ENCODE results near the gene SOBP. TPM values are rescaled to one million over a fixed set of nuclear protein-coding genes. Genes with fewer than 3 reads are reported as not detected.

SOBP gene
- total RNA-seq, 1 donor from 2014 or later = 18.5 TPM

GRCh38 chr6:107479089-107479690 is 10.7 kb upstream of the SOBP start:
- intact Hi-C loops (cut with DNase I) = no loop called here
- ATAC-seq = no peak
- no peak for DNase-seq (ENCODE audit: low spot score)

GRCh38 chr6:107485157-107485556 is 4.8 kb upstream of the SOBP start:
- no peak for ATAC-seq
- intact Hi-C loops (cut with DNase I) = no loop called here
- DNase-seq (ENCODE audit: low spot score) = no peak

- DNase-seq (ENCODE audit: low spot score) (no peak), ATAC-seq (no peak)
- intact Hi-C loops (cut with DNase I) = no loop called here
Measured at GRCh38 chr6:107488174-107488874, 1.6 kb upstream of the SOBP start.

GRCh38 chr6:107488875-107489635 is 862 bp upstream of the SOBP start:
- ATAC-seq (peak; percentile 50), DNase-seq (ENCODE audit: low spot score) (peak; percentile 67)
- intact Hi-C loops (cut with DNase I) = no loop called here

- ATAC-seq = no peak
- intact Hi-C loops (cut with DNase I) = no loop called here
- DNase-seq (ENCODE audit: low spot score) = peak; percentile 59
Measured at GRCh38 chr6:107490566-107491137, 735 bp downstream of the SOBP start.

- ATAC-seq (peak; percentile 78), DNase-seq (ENCODE audit: low spot score) (peak; percentile 85)
- intact Hi-C loops (cut with DNase I) = no loop called here
Measured at GRCh38 chr6:107491138-107491609, 1.3 kb downstream of the SOBP start.

- intact Hi-C loops (cut with DNase I) = no loop called here
- DNase-seq (ENCODE audit: low spot score) = peak; percentile 78
- peak; percentile 81 for ATAC-seq
Measured at GRCh38 chr6:107491760-107492660, 2.1 kb downstream of the SOBP start.

- no peak for DNase-seq (ENCODE audit: low spot score)
- ATAC-seq = peak; percentile 20
- intact Hi-C loops (cut with DNase I) = no loop called here
Measured at GRCh38 chr6:107493158-107494057, 3.5 kb downstream of the SOBP start.

- intact Hi-C loops (cut with DNase I) = no loop called here
- no peak for ATAC-seq
- no peak for DNase-seq (ENCODE audit: low spot score)
Measured at GRCh38 chr6:107495196-107495643, 5.3 kb downstream of the SOBP start.

GRCh38 chr6:107495971-107496370 is 6.1 kb downstream of the SOBP start:
- intact Hi-C loops (cut with DNase I) = no loop called here
- DNase-seq (ENCODE audit: low spot score) (no peak), ATAC-seq (no peak)

GRCh38 chr6:107496892-107497684 is 7.2 kb downstream of the SOBP start:
- intact Hi-C loops (cut with DNase I) = no loop called here
- ATAC-seq (no peak), DNase-seq (ENCODE audit: low spot score) (no peak)

GRCh38 chr6:107504270-107505026 is 14.5 kb downstream of the SOBP start:
- intact Hi-C loops (cut with DNase I) = no loop called here
- ATAC-seq (no peak), DNase-seq (ENCODE audit: low spot score) (no peak)

- intact Hi-C loops (cut with DNase I) = no loop called here
- DNase-seq (ENCODE audit: low spot score) (no peak), ATAC-seq (no peak)
Measured at GRCh38 chr6:107506145-107506544, 16.2 kb downstream of the SOBP start.

GRCh38 chr6:107509506-107509905 is 19.6 kb downstream of the SOBP start:
- ATAC-seq (no peak), DNase-seq (ENCODE audit: low spot score) (no peak)
- intact Hi-C loops (cut with DNase I) = no loop called here

- ATAC-seq = no peak
- DNase-seq (ENCODE audit: low spot score) = no peak
- intact Hi-C loops (cut with DNase I) = no loop called here
Measured at GRCh38 chr6:107510108-107510507, 20.2 kb downstream of the SOBP start.

- intact Hi-C loops (cut with DNase I) = no loop called here
- DNase-seq (ENCODE audit: low spot score) (peak; percentile 73), ATAC-seq (peak; percentile 96)
Measured at GRCh38 chr6:107511511-107511993, 21.6 kb downstream of the SOBP start.
